ENCODE measurements around the gene PHYH. TPM values are rescaled to one million over a fixed set of nuclear protein-coding genes. Genes with fewer than 3 reads are reported as not detected.

Gene PHYH
- total RNA-seq, 1 experiment from 2014 or later, result 22.5 TPM

DNA sequence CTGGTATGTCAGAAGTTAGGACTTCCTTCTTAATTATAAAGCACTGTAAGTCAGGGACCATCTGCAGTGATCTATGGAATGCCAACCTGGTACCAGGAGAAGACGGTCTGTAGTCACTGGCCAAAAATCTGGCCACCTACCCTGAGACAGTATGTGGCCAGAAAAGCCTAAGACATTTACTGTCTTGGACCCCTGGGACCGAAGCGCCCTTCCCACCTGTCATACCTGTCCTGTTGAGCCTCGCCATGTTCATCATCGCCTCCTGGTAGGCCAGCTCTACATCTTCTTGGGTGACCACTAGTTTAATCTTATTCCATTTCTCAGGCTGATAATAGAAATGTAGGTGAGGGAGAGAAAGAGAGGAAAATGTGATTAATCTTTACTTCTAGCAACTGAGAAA is 28.3 kb upstream of the PHYH start:
- POLR2A ChIA-PET, result no interaction called here
- Mint-ChIP-seq H3K27ac (peak overlapping the region; percentile 11; the same call in 1 of the 2 replicates), H3K4me3 (no peak overlapping the region), H3K9me3 (no peaks in the 10 kb centered on the region), H3K4me1 (peaks cover 24% of the 10 kb centered on the region), H3K27me3 (ENCODE audit: low read depth) (no peaks in the 10 kb centered on the region), H3K36me3 (peaks cover 94% of the 10 kb centered on the region)
- CTCF ChIA-PET, result interaction anchor here (1.2 to 1.7 kb wide), 2 partner anchors 22 to 25 kb away, joined by 3 read pairs; no protein-coding TSS in a partner anchor
- TF ChIP-seq PRRX2 (CRISPR knock-in tag; IDR thresholded peaks at IDR 0.05) (no peak), ZNF138 (CRISPR knock-in tag; conservative IDR thresholded peaks at IDR 0.05) (no peak), ZNF121 (CRISPR knock-in tag; IDR thresholded peaks at IDR 0.05) (no peak), ATF1 (CRISPR knock-in tag; IDR thresholded peaks at IDR 0.05) (no peak), NFE2L1 (CRISPR knock-in tag; IDR thresholded peaks at IDR 0.05) (no peak), NR2C2 (CRISPR knock-in tag; IDR thresholded peaks at IDR 0.05) (no peak), ETV6 (CRISPR knock-in tag; IDR thresholded peaks at IDR 0.05) (no peak), SMAD3 (CRISPR knock-in tag; IDR thresholded peaks at IDR 0.05; ENCODE audit: borderline replicate concordance) (no peak), FOXP1 (CRISPR knock-in tag; IDR thresholded peaks at IDR 0.05; ENCODE audit: borderline replicate concordance) (no peak)
- TF ChIP-seq, protein P1, sequence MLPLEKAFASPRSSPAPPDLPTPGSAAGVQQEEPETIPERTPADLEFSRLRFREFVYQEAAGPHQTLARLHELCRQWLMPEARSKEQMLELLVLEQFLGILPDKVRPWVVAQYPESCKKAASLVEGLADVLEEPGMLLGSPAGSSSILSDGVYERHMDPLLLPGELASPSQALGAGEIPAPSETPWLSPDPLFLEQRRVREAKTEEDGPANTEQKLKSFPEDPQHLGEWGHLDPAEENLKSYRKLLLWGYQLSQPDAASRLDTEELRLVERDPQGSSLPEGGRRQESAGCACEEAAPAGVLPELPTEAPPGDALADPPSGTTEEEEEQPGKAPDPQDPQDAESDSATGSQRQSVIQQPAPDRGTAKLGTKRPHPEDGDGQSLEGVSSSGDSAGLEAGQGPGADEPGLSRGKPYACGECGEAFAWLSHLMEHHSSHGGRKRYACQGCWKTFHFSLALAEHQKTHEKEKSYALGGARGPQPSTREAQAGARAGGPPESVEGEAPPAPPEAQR (CRISPR knock-in tag; IDR thresholded peaks at IDR 0.05), result no peak
- ATAC-seq, result no peak
- no peak for DNase-seq (ENCODE audit: low spot score)

DNA sequence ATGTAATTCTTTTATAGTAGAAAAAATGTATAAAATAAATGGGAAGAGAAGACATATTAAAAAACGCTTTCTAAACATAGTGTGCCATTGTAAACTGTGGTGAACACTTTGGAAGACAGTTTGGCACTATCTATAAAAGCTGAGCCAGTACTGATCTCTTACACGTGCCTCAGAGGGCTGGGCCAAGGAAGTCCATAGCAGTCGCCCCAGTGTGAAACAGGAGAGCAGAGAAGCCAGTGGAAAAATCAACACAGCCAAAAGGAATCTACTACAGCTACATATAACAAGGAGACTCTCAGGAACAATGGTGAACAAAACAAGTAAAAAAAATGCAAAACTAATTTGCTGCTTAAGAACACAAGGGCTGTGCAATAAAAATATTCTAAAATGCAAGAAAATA is 27.7 kb upstream of the PHYH start:
- Mint-ChIP-seq H3K27me3 (ENCODE audit: low read depth) (no peaks in the 10 kb centered on the region), H3K36me3 (peaks cover 94% of the 10 kb centered on the region), H3K4me1 (peaks cover 24% of the 10 kb centered on the region), H3K27ac (peak overlapping the region; percentile 84), H3K9me3 (no peaks in the 10 kb centered on the region), H3K4me3 (no peak overlapping the region)
- ChIA-PET CTCF (interaction anchor here (1.2 kb wide), 1 partner anchor 26 kb away, joined by 3 read pairs; no protein-coding TSS in a partner anchor), POLR2A (no interaction called here)
- DNase-seq (ENCODE audit: low spot score), result no peak
- TF ChIP-seq, protein P2, sequence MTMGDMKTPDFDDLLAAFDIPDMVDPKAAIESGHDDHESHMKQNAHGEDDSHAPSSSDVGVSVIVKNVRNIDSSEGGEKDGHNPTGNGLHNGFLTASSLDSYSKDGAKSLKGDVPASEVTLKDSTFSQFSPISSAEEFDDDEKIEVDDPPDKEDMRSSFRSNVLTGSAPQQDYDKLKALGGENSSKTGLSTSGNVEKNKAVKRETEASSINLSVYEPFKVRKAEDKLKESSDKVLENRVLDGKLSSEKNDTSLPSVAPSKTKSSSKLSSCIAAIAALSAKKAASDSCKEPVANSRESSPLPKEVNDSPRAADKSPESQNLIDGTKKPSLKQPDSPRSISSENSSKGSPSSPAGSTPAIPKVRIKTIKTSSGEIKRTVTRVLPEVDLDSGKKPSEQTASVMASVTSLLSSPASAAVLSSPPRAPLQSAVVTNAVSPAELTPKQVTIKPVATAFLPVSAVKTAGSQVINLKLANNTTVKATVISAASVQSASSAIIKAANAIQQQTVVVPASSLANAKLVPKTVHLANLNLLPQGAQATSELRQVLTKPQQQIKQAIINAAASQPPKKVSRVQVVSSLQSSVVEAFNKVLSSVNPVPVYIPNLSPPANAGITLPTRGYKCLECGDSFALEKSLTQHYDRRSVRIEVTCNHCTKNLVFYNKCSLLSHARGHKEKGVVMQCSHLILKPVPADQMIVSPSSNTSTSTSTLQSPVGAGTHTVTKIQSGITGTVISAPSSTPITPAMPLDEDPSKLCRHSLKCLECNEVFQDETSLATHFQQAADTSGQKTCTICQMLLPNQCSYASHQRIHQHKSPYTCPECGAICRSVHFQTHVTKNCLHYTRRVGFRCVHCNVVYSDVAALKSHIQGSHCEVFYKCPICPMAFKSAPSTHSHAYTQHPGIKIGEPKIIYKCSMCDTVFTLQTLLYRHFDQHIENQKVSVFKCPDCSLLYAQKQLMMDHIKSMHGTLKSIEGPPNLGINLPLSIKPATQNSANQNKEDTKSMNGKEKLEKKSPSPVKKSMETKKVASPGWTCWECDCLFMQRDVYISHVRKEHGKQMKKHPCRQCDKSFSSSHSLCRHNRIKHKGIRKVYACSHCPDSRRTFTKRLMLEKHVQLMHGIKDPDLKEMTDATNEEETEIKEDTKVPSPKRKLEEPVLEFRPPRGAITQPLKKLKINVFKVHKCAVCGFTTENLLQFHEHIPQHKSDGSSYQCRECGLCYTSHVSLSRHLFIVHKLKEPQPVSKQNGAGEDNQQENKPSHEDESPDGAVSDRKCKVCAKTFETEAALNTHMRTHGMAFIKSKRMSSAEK (CRISPR knock-in tag; IDR thresholded peaks at IDR 0.05; ENCODE audit: borderline replicate concordance), result no peak
- TF ChIP-seq ZNF121 (CRISPR knock-in tag; IDR thresholded peaks at IDR 0.05) (no peak), RORB (CRISPR knock-in tag; IDR thresholded peaks at IDR 0.05) (no peak), ZNF423 (CRISPR knock-in tag; IDR thresholded peaks at IDR 0.05) (no peak), FOXP1 (CRISPR knock-in tag; IDR thresholded peaks at IDR 0.05; ENCODE audit: borderline replicate concordance) (no peak), ZNF416 (CRISPR knock-in tag; IDR thresholded peaks at IDR 0.05) (no peak), NFATC4 (CRISPR knock-in tag; IDR thresholded peaks at IDR 0.05) (no peak), ZNF219 (CRISPR knock-in tag; IDR thresholded peaks at IDR 0.05; ENCODE audit: borderline replicate concordance) (no peak), NFYB (CRISPR knock-in tag; conservative IDR thresholded peaks at IDR 0.05; ENCODE audit: low read depth) (no peak), ZNF138 (CRISPR knock-in tag; conservative IDR thresholded peaks at IDR 0.05) (no peak), NR1H2 (CRISPR knock-in tag; IDR thresholded peaks at IDR 0.05) (no peak), HMGA2 (CRISPR knock-in tag; IDR thresholded peaks at IDR 0.05) (no peak), ESRRA (CRISPR knock-in tag; IDR thresholded peaks at IDR 0.05; ENCODE audit: borderline replicate concordance) (no peak)
- no peak for ATAC-seq

Data from WTC11 (cell line).